Myocyte (in vitro differentiated cells): ENCODE data around the gene VGF. TPM values are rescaled to one million over a fixed set of nuclear protein-coding genes. Genes with fewer than 3 reads are reported as not detected.
A peak's percentile ranks its signal among the peaks of the same experiment; 100 is the strongest.

ENCODE experiments used
- DNase-seq: peaks from one replicate; pipeline ENCODE4 v3.0.0-alpha.2; 2012; ENCODE audit warnings: low read depth
- total RNA-seq: library from RNA; depleted of rRNA; stranded (reverse); fragments of >200 nt; gene quantifications from 2 replicates; pipeline ENCODE4 v1.2.3, GENCODE V29; 2014

Gene VGF
- total RNA-seq, 1 donor from 2014 or later: not detected

- no peak for DNase-seq
Observed at GRCh38 chr7:101186194-101186593, 20.8 kb upstream of the VGF start.

DNA sequence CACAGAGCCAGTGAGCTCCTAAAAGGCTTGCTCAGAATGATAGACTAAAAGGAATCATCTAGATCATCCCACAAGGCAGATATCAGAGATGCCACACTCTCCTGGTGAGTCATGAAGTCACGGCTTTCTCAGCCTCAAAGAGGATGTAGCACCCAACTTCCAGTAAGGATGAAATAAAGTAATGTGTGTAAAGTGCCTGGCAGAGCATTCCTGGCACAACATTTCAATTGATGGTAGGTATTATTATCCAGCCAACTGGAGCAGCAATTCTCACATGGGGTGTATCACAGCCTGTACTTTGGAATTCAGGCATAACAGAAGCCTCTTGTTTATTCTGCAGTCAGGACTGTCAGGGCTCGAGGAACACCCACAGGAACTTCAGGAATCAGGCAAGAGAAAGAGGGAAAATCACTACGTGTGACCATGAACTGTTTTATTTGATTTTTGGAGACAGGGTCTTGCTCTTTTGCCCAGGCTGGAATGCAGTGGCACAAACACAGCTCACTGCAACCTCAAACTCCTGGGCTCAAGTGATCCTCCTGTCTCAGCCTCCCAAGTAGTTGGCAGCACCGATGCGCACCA, 20.0 kb upstream of the VGF start:
- peak; percentile 60 for DNase-seq

DNA sequence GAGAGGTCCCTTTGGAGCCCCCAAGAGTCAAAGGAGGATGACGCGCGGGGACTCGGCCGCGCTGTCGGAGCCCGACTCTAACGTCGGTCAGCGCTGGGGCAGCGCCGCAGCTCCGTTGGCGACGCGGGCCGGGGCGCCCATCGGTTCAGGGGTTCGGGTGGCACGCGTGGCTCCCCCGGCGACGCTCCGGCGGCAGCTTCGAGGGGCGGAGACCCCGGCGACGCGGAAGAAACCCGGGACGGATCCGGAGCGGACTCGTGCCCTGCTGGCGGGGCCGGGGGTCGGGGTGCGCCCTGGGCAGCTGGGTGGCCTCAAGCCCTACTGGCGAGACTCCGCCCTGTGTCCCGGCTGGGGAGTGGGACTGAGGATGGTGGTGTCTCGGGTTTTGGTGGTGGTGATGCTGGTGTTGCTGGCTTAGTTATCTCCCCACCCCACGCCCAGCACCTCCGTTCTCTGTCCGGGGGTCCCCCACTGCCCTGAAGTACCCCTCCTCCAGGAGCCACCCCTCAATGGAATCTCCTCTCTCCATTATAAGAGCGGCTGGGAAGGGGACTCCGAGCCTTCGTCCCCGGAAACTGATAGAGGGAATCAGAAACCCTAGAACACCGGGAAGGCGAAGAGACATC, 14.9 kb upstream of the VGF start, which contains the start of gene NAT16:
TSS of gene NAT16 (minus strand) at position 164 of the 626 bp plus-strand sequence. CDS start 5,486 bp downstream, outside the sequence.
- no peak for DNase-seq

DNA sequence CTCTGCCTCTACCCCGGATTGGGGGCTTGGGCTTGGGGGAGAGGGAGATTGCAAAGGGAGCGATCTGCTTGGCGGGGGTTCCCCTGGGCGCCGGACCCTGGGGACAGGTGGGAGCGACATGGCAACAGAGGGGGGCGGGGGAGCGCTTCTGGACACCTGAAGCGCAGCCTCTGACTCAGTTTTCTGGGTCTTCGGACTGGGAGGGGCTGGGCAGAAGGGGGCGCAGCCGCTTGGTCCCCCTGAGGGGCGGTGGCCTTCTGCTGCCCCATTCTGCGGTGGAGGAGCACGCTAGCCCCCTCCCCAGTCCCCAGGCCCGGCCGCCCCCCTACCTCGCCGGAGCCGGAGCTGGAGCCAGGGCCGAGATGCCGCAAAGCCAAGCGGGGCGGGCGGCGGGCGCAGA, 14.3 kb upstream of the VGF start:
- DNase-seq: no peak

DNA sequence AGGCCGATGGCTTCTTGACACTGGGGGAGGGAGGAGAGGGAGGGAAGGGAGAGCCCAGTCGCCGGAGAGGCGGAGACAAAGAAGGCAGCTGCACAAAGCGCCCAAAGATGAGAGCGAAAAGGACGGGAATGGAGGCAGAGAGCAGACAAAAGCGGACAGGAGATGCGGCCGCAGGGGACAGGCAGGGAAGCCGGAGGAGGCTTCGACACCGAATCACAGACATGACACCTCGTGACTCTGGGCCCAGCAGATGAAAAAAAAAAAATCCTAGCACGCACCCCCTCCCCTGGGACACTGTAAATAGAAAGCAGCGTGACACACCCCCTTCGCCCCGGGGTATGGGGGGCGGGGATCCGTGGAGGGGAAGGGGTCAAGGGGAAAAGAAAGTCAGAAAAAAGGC, 13.7 kb upstream of the VGF start:
- peak; percentile 47 for DNase-seq

GRCh38 chr7:101177644-101178043, 12.3 kb upstream of the VGF start:
- no peak for DNase-seq

DNA sequence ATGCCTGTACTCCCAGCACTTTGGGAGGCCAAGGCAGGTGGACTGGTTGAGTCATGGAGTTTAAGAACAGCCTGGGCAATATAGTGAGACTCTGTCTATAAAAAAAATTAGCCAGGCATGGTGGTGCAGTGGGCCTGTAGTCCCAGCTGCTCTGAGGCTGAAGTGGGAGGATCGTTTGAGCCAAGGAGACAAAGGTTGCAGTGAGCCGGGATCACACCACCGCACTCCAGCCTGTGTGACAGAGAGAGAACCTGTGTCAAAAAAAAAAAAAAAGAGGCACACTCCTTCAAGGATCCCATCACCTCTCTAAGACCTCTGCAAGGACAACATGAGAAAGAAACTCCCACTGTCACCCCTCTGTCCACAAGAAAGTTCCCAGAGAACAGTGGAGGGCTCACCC, 10.3 kb upstream of the VGF start:
- DNase-seq: no peak

GRCh38 chr7:101174322-101174854, 9.0 kb upstream of the VGF start:
- no peak for DNase-seq

DNA sequence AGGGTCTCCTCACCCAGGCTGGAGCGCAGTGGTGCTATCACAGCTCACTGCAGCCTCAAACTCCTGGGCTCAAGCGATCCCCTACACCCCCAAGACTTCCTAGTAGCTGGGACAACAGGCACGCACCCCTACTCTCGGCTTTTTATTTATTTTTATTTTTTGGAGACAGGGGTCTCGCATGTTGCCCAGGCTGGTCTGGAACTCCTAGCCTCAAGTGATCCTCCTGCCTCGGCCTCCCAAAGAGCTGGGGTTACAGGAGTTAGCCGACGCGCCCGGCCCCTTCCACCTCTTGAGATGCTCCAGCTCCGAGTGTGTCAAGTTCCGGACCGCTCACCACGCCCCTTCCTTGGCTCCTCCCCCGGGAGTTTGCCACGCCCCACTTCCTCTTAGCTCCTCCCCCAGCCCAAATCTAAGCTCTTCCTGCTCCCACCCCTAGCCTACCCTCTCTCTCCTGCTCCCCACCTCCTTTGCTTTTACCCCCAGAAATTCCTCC, 8.4 kb upstream of the VGF start:
- DNase-seq: peak; percentile 47

- peak; percentile 91 for DNase-seq
Observed at GRCh38 chr7:101172854-101173751, 7.7 kb upstream of the VGF start.

- DNase-seq: no peak
Observed at GRCh38 chr7:101172005-101172853, 6.9 kb upstream of the VGF start.

- no peak for DNase-seq
Observed at GRCh38 chr7:101171442-101171837, 6.1 kb upstream of the VGF start.

GRCh38 chr7:101170617-101171441, 5.5 kb upstream of the VGF start:
- DNase-seq: peak; percentile 54

DNA sequence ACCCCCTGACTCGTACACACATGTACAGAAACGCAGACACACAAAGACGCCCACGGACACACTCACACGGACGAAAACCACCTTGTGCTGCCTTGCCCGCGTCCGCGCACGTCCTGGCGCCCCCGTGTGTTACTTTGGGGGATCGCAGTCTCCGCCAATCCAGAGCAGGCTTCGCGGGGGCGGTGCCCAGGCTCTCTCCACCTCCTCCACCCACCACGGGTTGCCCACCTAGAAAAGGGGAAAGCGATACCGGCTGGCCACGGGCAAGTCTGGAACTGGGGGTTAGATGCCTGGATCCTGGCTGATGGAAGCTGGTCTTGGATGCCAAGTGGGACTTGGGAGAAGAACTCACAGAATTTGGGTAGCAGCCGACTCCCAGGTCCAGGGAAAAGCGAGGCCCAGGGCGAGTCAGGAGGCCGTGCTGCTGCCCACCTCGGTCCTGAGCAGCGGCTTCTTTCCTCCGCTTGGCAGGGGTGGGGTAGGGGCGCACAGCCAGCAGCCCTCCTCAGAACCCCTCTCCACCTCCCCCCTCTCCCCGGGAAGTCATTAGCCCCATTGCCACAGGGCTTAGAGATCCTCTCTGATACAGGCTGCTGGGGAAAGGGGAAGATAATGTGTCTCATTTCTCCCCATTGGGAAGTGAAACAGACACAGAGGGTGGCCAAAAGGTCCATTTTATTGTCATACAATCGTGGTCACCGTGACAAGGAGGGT, 4.6 kb upstream of the VGF start:
- peak; percentile 66 for DNase-seq

DNA sequence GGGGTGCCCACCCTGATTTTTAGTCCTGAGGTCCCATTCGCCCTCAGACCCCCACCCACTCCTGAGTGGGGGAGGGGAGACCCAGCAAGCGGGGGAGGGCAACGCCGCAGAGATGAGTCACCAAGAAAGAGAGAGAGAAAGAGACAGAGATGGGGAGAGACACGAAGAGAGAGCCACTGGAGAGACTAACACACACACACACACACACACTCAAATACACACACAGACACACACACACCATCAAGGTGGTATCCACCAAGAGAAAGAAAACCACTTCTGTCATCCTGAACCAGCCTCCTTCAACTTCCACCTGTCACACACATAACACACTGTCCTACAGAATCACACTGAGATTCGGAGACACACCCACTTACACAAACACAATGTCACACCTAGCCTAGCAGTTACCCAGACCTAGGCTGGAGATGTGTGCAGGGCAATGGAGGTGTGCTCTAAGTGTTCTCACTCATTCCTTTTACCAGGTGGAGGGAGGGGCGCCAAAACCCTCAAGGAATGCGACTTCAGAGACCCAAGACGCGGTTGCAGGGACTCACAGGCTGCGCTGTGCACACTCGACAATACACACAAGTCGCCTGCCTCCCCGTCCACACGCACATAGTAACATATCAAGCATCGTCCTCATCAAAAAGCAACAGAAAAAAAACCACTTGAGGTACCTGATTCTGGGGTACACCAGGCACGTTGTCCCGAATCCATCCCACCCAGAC, 3.9 kb upstream of the VGF start:
- no peak for DNase-seq

DNA sequence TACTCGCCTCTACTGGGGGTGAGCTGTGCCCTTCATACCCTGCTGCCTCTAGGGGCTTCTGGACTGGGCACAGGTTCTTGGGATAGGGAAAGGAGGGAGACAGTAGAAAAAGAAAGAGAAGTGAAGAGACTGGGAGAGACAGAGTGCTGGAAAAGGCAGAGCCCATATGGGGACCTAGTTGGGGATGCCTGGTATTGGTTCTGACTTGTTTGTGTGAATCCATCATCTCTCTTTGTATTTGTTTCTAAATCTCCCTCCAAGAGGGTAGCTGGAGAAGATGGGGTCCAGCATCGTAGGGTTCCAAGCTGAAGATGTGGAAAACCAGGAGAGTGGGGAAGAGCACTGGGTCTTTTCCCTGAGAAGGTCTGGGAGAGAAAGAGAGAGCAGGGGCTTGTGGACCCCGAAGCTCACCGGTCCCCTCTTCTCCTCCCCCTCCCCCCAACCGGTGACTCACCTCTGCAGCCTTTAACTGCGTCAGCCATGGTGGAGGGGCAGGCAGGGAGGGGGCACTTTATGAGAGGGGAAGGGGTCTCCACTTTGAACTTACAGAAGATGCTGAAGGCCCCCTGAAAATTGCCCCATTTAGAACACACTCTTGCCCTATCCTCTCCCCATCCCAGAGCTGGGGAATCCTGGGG, 3.2 kb upstream of the VGF start:
- no peak for DNase-seq

GRCh38 chr7:101167645-101168411, 2.5 kb upstream of the VGF start:
- DNase-seq: no peak
